SK-N-MC (cell line): ENCODE data around the gene THOC6.

Source experiments
- EZH2 ChIP-seq: fragments of 200-600 bp; sonication (generic); IDR thresholded peaks from one replicate; pipeline ENCODE4 v1.6.1; 2017; ENCODE audit warnings: antibody characterized with exemption
- POLR2AphosphoS5 ChIP-seq: IDR thresholded peaks from 2 replicates; pipeline ENCODE4 v1.6.1; 2012; ENCODE audit warnings: mild to moderate bottlenecking, low read depth, low read length, borderline replicate concordance

DNA sequence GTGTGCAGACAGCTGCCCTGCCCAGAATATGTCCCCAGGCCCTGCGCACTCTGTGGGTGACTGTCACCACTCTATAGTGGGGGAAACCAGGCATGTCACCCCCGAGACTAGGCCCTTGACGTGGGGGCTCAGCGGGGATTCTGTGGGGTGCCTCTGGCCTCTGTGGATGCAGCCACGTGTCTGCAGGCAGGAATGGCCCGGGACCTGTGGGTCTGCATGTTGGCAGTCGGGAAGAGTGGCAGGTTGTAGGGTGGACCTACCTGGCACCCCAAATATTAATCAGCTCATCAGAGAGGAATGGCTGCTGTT is 42.6 kb downstream of the THOC6 start:
- TF ChIP-seq POLR2AphosphoS5 (no peak), EZH2 (no peak)
